H9 (cell line): Measurements from ENCODE around the gene ZNF408. TPM values are rescaled to one million over a fixed set of nuclear protein-coding genes. Genes with fewer than 3 reads are reported as not detected.

Source experiments
- DNase-seq: peaks from one replicate; pipeline ENCODE4 v3.0.0-alpha.2; 2017
- H2AFZ ChIP-seq: one replicate; pipeline ENCODE4 v1.6.1; 2013; ENCODE audit warnings: mild to moderate bottlenecking, low read length, control low read depth, moderate library complexity
- H2AK5ac ChIP-seq: 2 replicates; pipeline ENCODE4 v1.6.1; 2013; ENCODE audit warnings: low read length, control low read depth, mixed read lengths; ENCODE audit not compliant: insufficient read length
- H2BK120ac ChIP-seq: one replicate; pipeline ENCODE4 v1.6.1; 2013; ENCODE audit warnings: low read depth, mild to moderate bottlenecking, low read length, control low read depth, inconsistent platforms; ENCODE audit not compliant: poor library complexity, severe bottlenecking
- H2BK12ac ChIP-seq: 2 replicates; pipeline ENCODE4 v1.6.1; 2013; ENCODE audit warnings: low read length, control low read depth, mixed read lengths, low read depth; ENCODE audit not compliant: insufficient read length
- H2BK15ac ChIP-seq: 2 replicates; pipeline ENCODE4 v1.6.1; 2013; ENCODE audit warnings: low read depth, low read length, control low read depth
- H2BK20ac ChIP-seq: one replicate; pipeline ENCODE4 v1.6.1; 2013; ENCODE audit warnings: low read depth, mild to moderate bottlenecking, low read length, control low read depth, inconsistent platforms; ENCODE audit not compliant: poor library complexity, severe bottlenecking
- H2BK5ac ChIP-seq: 2 replicates; pipeline ENCODE4 v1.6.1; 2013; ENCODE audit warnings: low read length, control low read depth, mixed read lengths; ENCODE audit not compliant: insufficient read length
- H3K14ac ChIP-seq: 2 replicates; pipeline ENCODE4 v1.6.1; 2013; ENCODE audit warnings: low read length, control low read depth; ENCODE audit not compliant: insufficient read depth
- H3K18ac ChIP-seq: 2 replicates; pipeline ENCODE4 v1.6.1; 2013; ENCODE audit warnings: low read depth, mild to moderate bottlenecking, mixed read lengths, low read length, control low read depth; ENCODE audit not compliant: insufficient read length
- H3K23ac ChIP-seq: 2 replicates; pipeline ENCODE4 v1.6.1; 2013; ENCODE audit warnings: low read length, control low read depth, mixed read lengths, low read depth; ENCODE audit not compliant: insufficient read length
- H3K23me2 ChIP-seq: 2 replicates; pipeline ENCODE4 v1.6.1; 2013; ENCODE audit warnings: low read depth, mild to moderate bottlenecking, mixed read lengths, low read length, control low read depth; ENCODE audit not compliant: insufficient read length, poor library complexity, severe bottlenecking
- H3K27ac ChIP-seq: 2 replicates; pipeline ENCODE4 v1.5.1; 2013; ENCODE audit warnings: low read length, control low read depth, mixed read lengths, low read depth; ENCODE audit not compliant: insufficient read length
- H3K27me3 ChIP-seq: 2 replicates; pipeline ENCODE4 v1.6.1; 2013; ENCODE audit warnings: low read length, control low read depth, inconsistent platforms; ENCODE audit not compliant: insufficient read depth
- H3K4ac ChIP-seq: 2 replicates; pipeline ENCODE4 v1.6.1; 2013; ENCODE audit warnings: low read depth, mild to moderate bottlenecking, control low read depth, inconsistent platforms, low read length, moderate library complexity
- H3K4me1 ChIP-seq: 2 replicates; pipeline ENCODE4 v1.6.1; 2013; ENCODE audit warnings: low read length, control low read depth, inconsistent platforms; ENCODE audit not compliant: insufficient read depth
- H3K4me2 ChIP-seq: 2 replicates; pipeline ENCODE4 v1.6.1; 2013; ENCODE audit warnings: low read length, control low read depth, mixed read lengths; ENCODE audit not compliant: insufficient read length, insufficient read depth
- H3K56ac ChIP-seq: 2 replicates; pipeline ENCODE4 v1.6.1; 2013; ENCODE audit warnings: low read depth, mild to moderate bottlenecking, mixed read lengths, low read length, control low read depth; ENCODE audit not compliant: insufficient read length
- H3K79me1 ChIP-seq: 2 replicates; pipeline ENCODE4 v1.6.1; 2013; ENCODE audit warnings: low read depth, mild to moderate bottlenecking, moderate library complexity, low read length, control low read depth, inconsistent platforms; ENCODE audit not compliant: insufficient read depth, poor library complexity, severe bottlenecking
- H3K79me2 ChIP-seq: 2 replicates; pipeline ENCODE4 v1.6.1; 2013; ENCODE audit warnings: low read length, control low read depth, inconsistent platforms; ENCODE audit not compliant: insufficient read depth
- H3K9ac ChIP-seq: 2 replicates; pipeline ENCODE4 v1.6.1; 2013; ENCODE audit warnings: low read length, control low read depth, mixed read lengths; ENCODE audit not compliant: insufficient read length; ENCODE audit errors: extremely low read depth
- H3K9me3 ChIP-seq: one replicate; pipeline ENCODE4 v1.6.1; 2013; ENCODE audit warnings: low read depth, low read length, inconsistent platforms; ENCODE audit not compliant: control insufficient read depth
- H3T11ph ChIP-seq: one replicate; pipeline ENCODE4 v1.6.1; 2013; ENCODE audit warnings: mild to moderate bottlenecking, low read length, control low read depth, inconsistent platforms
- H4K20me1 ChIP-seq: one replicate; pipeline ENCODE4 v1.6.1; 2013; ENCODE audit not compliant: control insufficient read depth, insufficient read length, insufficient read depth
- H4K5ac ChIP-seq: 2 replicates; pipeline ENCODE4 v1.6.1; 2013; ENCODE audit warnings: low read depth, mild to moderate bottlenecking, mixed read lengths, low read length, control low read depth; ENCODE audit not compliant: insufficient read length
- H4K8ac ChIP-seq: replicated peaks from 2 replicates; pipeline ENCODE4 v1.6.1; 2013; ENCODE audit warnings: low read length, control low read depth, mixed read lengths, low read depth; ENCODE audit not compliant: insufficient read length
- H4K91ac ChIP-seq: 2 replicates; pipeline ENCODE4 v1.6.1; 2013; ENCODE audit warnings: low read depth, mild to moderate bottlenecking, moderate library complexity, mixed read lengths, low read length, control low read depth; ENCODE audit not compliant: insufficient read length
- H3K27ac Mint-ChIP-seq, 3 experiments: 2 replicates in 2 of 3; 3 replicates in 1 of 3; pipeline ENCODE4 v1.8.0; 2020 to 2021; ENCODE audit warnings: mixed read lengths in 3 of 3, mild to moderate bottlenecking in 1 of 3, moderate library complexity in 1 of 3
- H3K27me3 Mint-ChIP-seq: 2 replicates; pipeline ENCODE4 v1.8.0; 2021; ENCODE audit warnings: low read depth, mild to moderate bottlenecking, moderate library complexity, mixed read lengths
- H3K36me3 Mint-ChIP-seq, 3 experiments: 2 replicates in 2 of 3; 3 replicates in 1 of 3; pipeline ENCODE4 v1.8.0; 2020 to 2021; ENCODE audit warnings: low read depth in 3 of 3, mixed read lengths in 3 of 3; ENCODE audit not compliant: insufficient read depth in 1 of 3
- H3K4me1 Mint-ChIP-seq, 2 experiments: 2 replicates each; pipeline ENCODE4 v1.8.0; 2020; ENCODE audit warnings: mixed read lengths in 2 of 2
- H3K4me3 Mint-ChIP-seq, 2 experiments: 2 replicates in 1 of 2; 3 replicates in 1 of 2; pipeline ENCODE4 v1.8.0; 2020 to 2021; ENCODE audit warnings: mild to moderate bottlenecking in 2 of 2, mixed read lengths in 2 of 2, moderate library complexity in 1 of 2
- H3K9me3 Mint-ChIP-seq, 2 experiments: 2 replicates in 1 of 2; 3 replicates in 1 of 2; pipeline ENCODE4 v1.8.0; 2020; ENCODE audit warnings: mild to moderate bottlenecking in 2 of 2, mixed read lengths in 2 of 2, moderate library complexity in 1 of 2
- CTCF ChIP-seq: fragments of 200-600 bp; sonication (generic); conservative IDR thresholded peaks from 3 replicates; pipeline ENCODE4 v1.8.0; 2021; ENCODE audit warnings: antibody characterized with exemption, mild to moderate bottlenecking
- WGBS: extraction: QIAGEN DNeasy Blood & Tissue Kit; methylation state at CpG from one replicate; pipeline ENCODE4 v1.1.7; 2013; ENCODE audit warnings: missing lambda C conversion rate, low lambda C conversion rate, mixed read lengths; ENCODE audit not compliant: insufficient read length; ENCODE audit errors: extremely low coverage; 5-methylcytosine and 5-hydroxymethylcytosine counted together
- total RNA-seq: library from RNA; stranded (reverse); gene quantifications from 2 replicates; pipeline ENCODE4 v1.2.1, GENCODE V29; 2021

Gene ZNF408
- total RNA-seq, 1 experiment from 2014 or later, result 16.6 TPM

GRCh38 chr11:46710821-46711269 is 10.0 kb downstream of the ZNF408 start:
- Histone ChIP-seq H2AFZ (no peak overlapping the region), H3K27ac (no peak overlapping the region), H3K4me1 (no peaks in the 10 kb centered on the region), H2BK5ac (no peak overlapping the region), H2BK120ac (no peak overlapping the region), H4K8ac (no peak overlapping the region), H4K91ac (no peak overlapping the region), H3K23ac (no peak overlapping the region), H2AK5ac (no peak overlapping the region), H2BK12ac (no peak overlapping the region), H3K27me3 (no peaks in the 10 kb centered on the region), H3K4me2 (no peak overlapping the region), H3K14ac (no peak overlapping the region), H3K79me1 (no peaks in the 10 kb centered on the region), H2BK15ac (no peak overlapping the region), H3K9ac (no peak overlapping the region), H3T11ph (no peak overlapping the region), H4K5ac (no peak overlapping the region), H3K56ac (no peak overlapping the region), H4K20me1 (no peaks in the 10 kb centered on the region), H3K23me2 (no peaks in the 10 kb centered on the region), H3K79me2 (no peaks in the 10 kb centered on the region), H3K18ac (no peak overlapping the region), H3K4ac (no peak overlapping the region), H2BK20ac (no peak overlapping the region), H3K9me3 (no peaks in the 10 kb centered on the region)
- Mint-ChIP-seq H3K27ac (no peak overlapping the region), H3K4me1 (no peaks in the 10 kb centered on the region), H3K36me3 (peaks cover 0 to 18% (median 2%) of the 10 kb centered on the region in 3 experiments; a peak in 5 of 7 replicates), H3K4me3 (no peak overlapping the region), H3K27me3 (no peaks in the 10 kb centered on the region), H3K9me3 (no peaks in the 10 kb centered on the region)
- DNase-seq, result no peak
- WGBS, result no CpG with 5 or more reads among the region's 10 CpGs
- TF ChIP-seq CTCF, result no peak
